Fibroblast of pulmonary artery (primary cell): ENCODE data around the gene PLA2G6.

Experiments used
- DNase-seq: peaks from one replicate; pipeline ENCODE4 v3.0.0-alpha.2; 2010; ENCODE audit warnings: low read depth
- H3K4me3 ChIP-seq: replicated peaks from 2 replicates; pipeline ENCODE4 v1.5.1; 2011; ENCODE audit warnings: low read depth, mild to moderate bottlenecking, control low read depth, low read length, moderate library complexity
- CTCF ChIP-seq: IDR thresholded peaks from 2 replicates; pipeline ENCODE4 v1.5.1; 2011; ENCODE audit warnings: mild to moderate bottlenecking, control low read depth, low read length, inconsistent platforms; ENCODE audit errors: missing control alignments

Gene PLA2G6

GRCh38 chr22:38086942-38087341 is 94.7 kb downstream of the PLA2G6 start:
- no peak overlapping the region for H3K4me3 ChIP-seq
- no peak for TF ChIP-seq CTCF
- DNase-seq, result no peak

- no peak for TF ChIP-seq CTCF
- no peak overlapping the region for H3K4me3 ChIP-seq
- no peak for DNase-seq
These were observed 95.4 kb downstream of the PLA2G6 start for GRCh38 chr22:38086001-38086845.

GRCh38 chr22:38085501-38085900 is 96.1 kb downstream of the PLA2G6 start:
- no peak overlapping the region for H3K4me3 ChIP-seq
- TF ChIP-seq CTCF, result no peak
- DNase-seq, result no peak

- no peak for DNase-seq
These were observed 96.6 kb downstream of the PLA2G6 start for GRCh38 chr22:38085056-38085455.

GRCh38 chr22:38083931-38084631 is 97.5 kb downstream of the PLA2G6 start, which contains the start of gene SLC16A8:
Gene SLC16A8 (minus strand): TSS chr22:38084184. CDS start chr22:38082873, 1,311 bp downstream.
- TF ChIP-seq CTCF, result no peak
- H3K4me3 ChIP-seq, result no peak within 1 kb of the TSS
- no peak for DNase-seq

More at GRCh38 chr22:38085056-38085455, 96.6 kb downstream of the PLA2G6 start:
- TF ChIP-seq CTCF, result no peak
- H3K4me3 ChIP-seq, result no peak overlapping the region

GRCh38 chr22:38082986-38083710 is 98.5 kb downstream of the PLA2G6 start:
- no peak overlapping the region for H3K4me3 ChIP-seq
- TF ChIP-seq CTCF, result no peak
- no peak for DNase-seq
